B cell (primary cell): ENCODE measurements around the gene PRSS53. TPM values are rescaled to one million over a fixed set of nuclear protein-coding genes. Genes with fewer than 3 reads are reported as not detected.
A peak's percentile ranks its signal among the peaks of the same experiment; 100 is the strongest.

ENCODE experiments used
- ATAC-seq: fragments of 200-7000 bp; cut with Tn5 transposase; one replicate; pipeline ENCODE4 v1.10.0; 2021; ENCODE audit warnings: low read depth, mild to moderate bottlenecking, moderate number of reproducible peaks, moderate library complexity
- CTCF ChIA-PET: fragments of 350-600 bp; sonication (Branson Sonifier 250); formaldehyde crosslinking; loops from one replicate; lab custom pipeline; 2021; ENCODE audit warnings: antibody characterized with exemption, inconsistent platforms; lab: Charles Lee
- POLR2A ChIA-PET: fragments of 350-600 bp; sonication (Branson Sonifier 250); formaldehyde crosslinking; loops from one replicate; lab custom pipeline; 2021; ENCODE audit warnings: antibody characterized with exemption; lab: Charles Lee
- DNase-seq: peaks from one replicate; pipeline ENCODE4 v3.0.0; 2013
- H2AFZ ChIP-seq: 2 replicates; pipeline ENCODE4 v1.6.1; 2012; ENCODE audit warnings: mild to moderate bottlenecking, low read depth, low read length; ENCODE audit not compliant: insufficient read depth, poor library complexity, severe bottlenecking
- H3K27ac ChIP-seq, 2 donors: 1 replicate in 1 of 2; 2 replicates in 1 of 2; pipeline ENCODE4 v1.5.1; 2012 to 2013; ENCODE audit warnings: low read length in 2 of 2, mild to moderate bottlenecking in 2 of 2, moderate library complexity in 1 of 2
- H3K27me3 ChIP-seq, 4 experiments: fragments of 200-600 bp in 1 of 4; sonication (generic) in 1 of 4; replicated peaks in 1 of 4; 1 replicate in 2 of 4; 2 replicates in 2 of 4; pipeline versions ENCODE4 v1.6.1 to v1.7.0; 2013 to 2016; ENCODE audit warnings: low read length in 3 of 4, mild to moderate bottlenecking in 2 of 4, mixed read lengths in 1 of 4, moderate library complexity in 1 of 4; ENCODE audit not compliant: insufficient read depth in 4 of 4, control insufficient read depth in 3 of 4; ENCODE audit errors: control extremely low read depth in 1 of 4
- H3K36me3 ChIP-seq, 2 experiments: replicated peaks in 1 of 2; 1 replicate in 1 of 2; 2 replicates in 1 of 2; pipeline versions ENCODE4 v1.6.1 to v1.7.1; 2013; ENCODE audit warnings: low read length in 1 of 2; ENCODE audit not compliant: insufficient read depth in 2 of 2, control insufficient read depth in 1 of 2; ENCODE audit errors: control extremely low read depth in 1 of 2, extremely low read depth in 1 of 2
- H3K4me1 ChIP-seq, 2 donors: fragments of 200-600 bp in 1 of 2; sonication (generic) in 1 of 2; 1 replicate in 1 of 2; 2 replicates in 1 of 2; pipeline versions ENCODE4 v1.5.1 to v1.6.1; 2013 to 2017; ENCODE audit warnings: low read length in 2 of 2; ENCODE audit not compliant: control insufficient read depth in 2 of 2, insufficient read depth in 2 of 2
- H3K4me2 ChIP-seq: replicated peaks from 2 replicates; pipeline ENCODE3; 2012; ENCODE audit warnings: mild to moderate bottlenecking, low read depth, low read length; ENCODE audit not compliant: poor library complexity, severe bottlenecking
- H3K4me3 ChIP-seq, 5 experiments: fragments of 200-600 bp in 1 of 5; sonication (generic) in 1 of 5; 1 replicate in 3 of 5; 2 replicates in 2 of 5; pipeline versions ENCODE4 v1.5.1 to v1.7.0; 2011 to 2016; ENCODE audit warnings: low read length in 4 of 5, mild to moderate bottlenecking in 4 of 5, low read depth in 2 of 5, control low read depth in 1 of 5, moderate library complexity in 1 of 5; ENCODE audit not compliant: insufficient read depth in 1 of 5; ENCODE audit errors: control extremely low read depth in 1 of 5, extremely low read depth in 1 of 5
- H3K79me2 ChIP-seq: fragments of 200-600 bp; sonication (generic); one replicate; pipeline ENCODE4 v1.6.0; 2016; ENCODE audit warnings: low read length; ENCODE audit not compliant: control insufficient read depth, insufficient read depth
- H3K9ac ChIP-seq: fragments of 200-600 bp; sonication (generic); 2 replicates; pipeline ENCODE4 v1.6.1; 2017; ENCODE audit warnings: mild to moderate bottlenecking, low read length, moderate library complexity
- H3K9me3 ChIP-seq, 3 donors: one replicate each; pipeline versions ENCODE4 v1.6.1 to v1.7.1; 2013; ENCODE audit warnings: low read length in 2 of 3; ENCODE audit not compliant: control insufficient read depth in 2 of 3, insufficient read depth in 1 of 3; ENCODE audit errors: control extremely low read depth in 1 of 3
- H4K20me1 ChIP-seq: 2 replicates; pipeline ENCODE4 v1.6.0; 2012; ENCODE audit warnings: mild to moderate bottlenecking, low read length; ENCODE audit not compliant: insufficient read depth, control insufficient read depth, poor library complexity, severe bottlenecking
- H3K27ac Mint-ChIP-seq: one replicate; pipeline ENCODE4 v1.8.0; 2021; ENCODE audit warnings: mixed read lengths
- H3K27me3 Mint-ChIP-seq: one replicate; pipeline ENCODE4 v1.8.0; 2021; ENCODE audit warnings: mixed read lengths
- H3K4me1 Mint-ChIP-seq: one replicate; pipeline ENCODE4 v1.8.0; 2021; ENCODE audit warnings: mixed read lengths
- H3K4me3 Mint-ChIP-seq: one replicate; pipeline ENCODE4 v1.8.0; 2021; ENCODE audit warnings: mixed read lengths
- H3K9me3 Mint-ChIP-seq: one replicate; pipeline ENCODE4 v1.8.0; 2022; ENCODE audit warnings: mixed read lengths; ENCODE audit not compliant: insufficient read depth
- EZH2 ChIP-seq: IDR thresholded peaks from 2 replicates; pipeline ENCODE4 v1.6.1; 2012; ENCODE audit warnings: borderline replicate concordance, low read depth, mild to moderate bottlenecking, moderate library complexity, low read length; ENCODE audit not compliant: insufficient read depth, poor library complexity, severe bottlenecking
- WGBS: methylation state at CpG from one replicate; pipeline ENCODE4 v1.1.5; 2013; ENCODE audit warnings: missing lambda C conversion rate; ENCODE audit not compliant: insufficient coverage; 5-methylcytosine and 5-hydroxymethylcytosine counted together
- intact Hi-C: fragments of 100-400 bp; cut with micrococcal nuclease; formaldehyde crosslinking; loops from one replicate; pipeline ENCODE4 v1.10.0; 2022
- polyA plus RNA-seq: library from polyadenylated mRNA; depleted of rRNA; stranded (reverse); fragments of >200 nt; gene quantifications from 2 replicates; pipeline ENCODE4 v1.2.3, GENCODE V29; 2012
- total RNA-seq, 2 donors: library from RNA; stranded (reverse); fragments of 120-200 nt in 1 of 2; gene quantifications; 1 replicate in 1 of 2; 2 replicates in 1 of 2; pipeline versions ENCODE4 v1.2.3 to v1.2.4, GENCODE V29; 2013 to 2022
- TF ChIP-seq, protein P1 (sequence below): fragments of 200-600 bp; IDR thresholded peaks from one replicate; pipeline ENCODE4 v1.8.0; 2022; ENCODE audit warnings: antibody characterized with exemption, mild to moderate bottlenecking

The PRSS53 gene
- total and polyA plus RNA-seq, 2 donors (not counting 1 experiment from before 2014, with no cell fraction given): 10.1 to 10.8 TPM

DNA sequence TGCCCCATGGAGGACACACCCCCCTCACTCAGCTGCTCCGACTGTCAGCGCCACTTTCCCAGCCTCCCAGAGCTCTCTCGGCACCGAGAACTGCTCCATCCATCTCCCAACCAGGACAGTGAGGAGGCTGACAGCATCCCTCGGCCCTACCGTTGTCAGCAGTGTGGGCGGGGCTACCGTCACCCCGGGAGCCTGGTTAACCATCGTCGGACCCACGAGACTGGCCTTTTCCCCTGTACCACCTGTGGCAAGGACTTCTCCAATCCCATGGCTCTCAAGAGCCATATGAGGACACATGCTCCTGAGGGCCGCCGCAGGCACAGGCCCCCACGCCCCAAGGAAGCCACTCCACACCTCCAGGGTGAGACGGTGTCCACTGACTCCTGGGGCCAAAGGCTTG lies 12.4 kb downstream of the PRSS53 start:
- Histone ChIP-seq H3K9ac (no peak overlapping the region), H3K4me3 (no peak overlapping the region), H3K4me1 (peaks cover 20 to 25% of the 10 kb centered on the region in 2 donors), H4K20me1 (peaks cover 48% of the 10 kb centered on the region), H3K36me3 (peaks cover 0 to 46% of the 10 kb centered on the region in 2 experiments), H3K27ac (no peak overlapping the region), H3K9me3 (peaks cover 0 to 3% (median 0%) of the 10 kb centered on the region in 3 donors), H2AFZ (no peak overlapping the region), H3K27me3 (no peaks in the 10 kb centered on the region), H3K4me2 (no peak overlapping the region), H3K79me2 (peaks cover 76% of the 10 kb centered on the region)
- no peak for ATAC-seq
- H3K9me3 Mint-ChIP-seq: no peaks in the 10 kb centered on the region
- ChIA-PET CTCF (interaction anchor here (1.0 kb wide), 1 partner anchor 91 kb away, joined by 3 read pairs; the partner anchor contains the start of gene HSD3B7), POLR2A (no interaction called here)
- H3K27ac Mint-ChIP-seq: no peak overlapping the region
- peak overlapping the region; percentile 29 for H3K4me3 Mint-ChIP-seq
- H3K27me3 Mint-ChIP-seq: no peaks in the 10 kb centered on the region
- H3K4me1 Mint-ChIP-seq: peaks cover 43% of the 10 kb centered on the region
- 93% methylated on average over 16 of the region's 16 CpGs for WGBS
- DNase-seq: no peak
- intact Hi-C loops: no loop called here
- TF ChIP-seq, protein P1, sequence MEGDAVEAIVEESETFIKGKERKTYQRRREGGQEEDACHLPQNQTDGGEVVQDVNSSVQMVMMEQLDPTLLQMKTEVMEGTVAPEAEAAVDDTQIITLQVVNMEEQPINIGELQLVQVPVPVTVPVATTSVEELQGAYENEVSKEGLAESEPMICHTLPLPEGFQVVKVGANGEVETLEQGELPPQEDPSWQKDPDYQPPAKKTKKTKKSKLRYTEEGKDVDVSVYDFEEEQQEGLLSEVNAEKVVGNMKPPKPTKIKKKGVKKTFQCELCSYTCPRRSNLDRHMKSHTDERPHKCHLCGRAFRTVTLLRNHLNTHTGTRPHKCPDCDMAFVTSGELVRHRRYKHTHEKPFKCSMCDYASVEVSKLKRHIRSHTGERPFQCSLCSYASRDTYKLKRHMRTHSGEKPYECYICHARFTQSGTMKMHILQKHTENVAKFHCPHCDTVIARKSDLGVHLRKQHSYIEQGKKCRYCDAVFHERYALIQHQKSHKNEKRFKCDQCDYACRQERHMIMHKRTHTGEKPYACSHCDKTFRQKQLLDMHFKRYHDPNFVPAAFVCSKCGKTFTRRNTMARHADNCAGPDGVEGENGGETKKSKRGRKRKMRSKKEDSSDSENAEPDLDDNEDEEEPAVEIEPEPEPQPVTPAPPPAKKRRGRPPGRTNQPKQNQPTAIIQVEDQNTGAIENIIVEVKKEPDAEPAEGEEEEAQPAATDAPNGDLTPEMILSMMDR: no peak
- TF ChIP-seq EZH2: no peak

DNA sequence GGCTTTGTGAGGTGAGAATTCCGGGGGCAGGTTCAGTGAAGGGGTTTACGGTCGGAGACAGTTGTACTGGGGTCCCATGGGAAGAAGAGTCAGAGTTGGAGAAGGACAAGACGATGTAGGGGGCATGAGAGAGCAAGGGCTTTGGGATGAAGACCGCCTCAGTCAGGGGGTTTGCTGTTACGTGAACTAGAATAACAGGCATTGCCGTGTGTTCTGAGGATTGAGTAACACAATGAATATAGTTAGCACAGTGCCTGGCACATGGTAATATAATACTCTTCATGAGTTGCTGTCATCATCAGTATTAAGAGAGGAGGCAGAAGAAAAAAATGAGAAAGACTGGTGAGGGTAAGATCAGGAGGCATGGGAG lies 13.9 kb downstream of the PRSS53 start:
- H3K27me3 ChIP-seq: no peaks in the 10 kb centered on the region
- Mint-ChIP-seq H3K4me3 (peak overlapping the region; percentile 95), H3K27me3 (no peaks in the 10 kb centered on the region), H3K4me1 (peaks cover 39% of the 10 kb centered on the region), H3K27ac (peak overlapping the region; percentile 96), H3K9me3 (no peaks in the 10 kb centered on the region)
- peaks cover 0 to 31% of the 10 kb centered on the region in 2 experiments for H3K36me3 ChIP-seq
- peaks cover 0 to 3% (median 0%) of the 10 kb centered on the region in 3 donors for H3K9me3 ChIP-seq
- CTCF ChIA-PET: interaction anchor here (0.8 to 1.4 kb wide), 5 partner anchors 23 to 308 kb away, joined by 3 to 5 read pairs (median 3); partner anchors contain the start of gene STX4
- WGBS: 3% methylated on average over 6 of the region's 7 CpGs
- peaks cover 62% of the 10 kb centered on the region for H3K79me2 ChIP-seq
- H2AFZ ChIP-seq: peak overlapping the region; percentile 94
- peak overlapping the region; percentile 73 to 99 (median 91) for H3K4me3 ChIP-seq
- no peak for ATAC-seq
- H4K20me1 ChIP-seq: peaks cover 32% of the 10 kb centered on the region
- TF ChIP-seq, protein P1: no peak
- TF ChIP-seq EZH2: no peak
- H3K27ac ChIP-seq: peak overlapping the region; percentile 75 to 89
- peaks cover 20 to 25% of the 10 kb centered on the region in 2 donors for H3K4me1 ChIP-seq
- peak; percentile 19 for DNase-seq
- intact Hi-C loops: loop anchor here (1.0 to 5.0 kb wide), 9 partner anchors 20 to 1112 kb away; partner anchors contain the start of genes ARMC5, BCKDK, FBXL19 and KAT8
- POLR2A ChIA-PET: interaction anchor here (1.0 to 2.4 kb wide), 8 partner anchors 9 to 799 kb away, joined by 3 to 28 read pairs (median 12); partner anchors contain the start of genes ARMC5, FUS, KAT8 and STX4
- H3K4me2 ChIP-seq: peak overlapping the region; percentile 78
- peak overlapping the region; percentile 89 for H3K9ac ChIP-seq
